ENCODE results near the gene AIM2.
"Not testable (repeated sequence)": the region's sequence is repeated elsewhere in the genome, so short reads cannot be mapped to it uniquely, and the experiment has no call there.

AIM2 gene, protein sequence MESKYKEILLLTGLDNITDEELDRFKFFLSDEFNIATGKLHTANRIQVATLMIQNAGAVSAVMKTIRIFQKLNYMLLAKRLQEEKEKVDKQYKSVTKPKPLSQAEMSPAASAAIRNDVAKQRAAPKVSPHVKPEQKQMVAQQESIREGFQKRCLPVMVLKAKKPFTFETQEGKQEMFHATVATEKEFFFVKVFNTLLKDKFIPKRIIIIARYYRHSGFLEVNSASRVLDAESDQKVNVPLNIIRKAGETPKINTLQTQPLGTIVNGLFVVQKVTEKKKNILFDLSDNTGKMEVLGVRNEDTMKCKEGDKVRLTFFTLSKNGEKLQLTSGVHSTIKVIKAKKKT

DNA sequence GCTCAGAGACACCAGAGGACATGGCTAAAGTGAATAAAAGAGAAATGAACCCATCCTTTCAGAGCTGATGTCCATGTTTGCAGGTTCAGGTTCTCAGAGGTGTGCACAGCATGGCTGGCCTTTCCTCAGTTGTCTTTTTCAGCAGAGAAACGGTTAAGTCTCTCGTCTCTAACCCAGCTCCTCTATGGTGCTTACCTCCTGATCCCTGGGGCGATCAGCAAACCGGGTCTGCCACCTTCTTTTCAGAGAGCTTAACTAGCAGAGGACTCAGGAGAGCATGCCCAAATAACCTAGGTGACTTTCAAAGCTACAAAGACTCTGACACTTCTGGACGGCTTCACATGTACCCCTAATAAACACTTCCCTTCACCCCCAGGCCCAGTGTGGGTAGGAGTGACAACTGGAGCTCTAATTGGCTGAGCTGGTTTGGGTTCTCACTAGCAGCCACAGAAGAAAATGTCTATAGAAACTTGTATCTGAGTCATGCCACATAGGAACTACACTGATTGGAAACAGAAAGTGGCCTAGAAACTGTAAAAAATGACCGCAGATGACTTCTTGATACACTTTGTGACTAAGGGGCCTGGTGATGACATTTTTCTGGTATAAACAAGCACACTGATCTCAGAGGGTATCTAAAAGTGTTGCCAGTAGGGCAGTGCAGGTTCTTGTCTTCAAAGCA is at the start of gene AIM2:
TSS of gene AIM2 (minus strand) at position 329 of the 682 bp plus-strand sequence. CDS start 3,267 bp downstream, outside the sequence.
- no peak for DNase-seq (ENCODE audit: low spot score)

DNA sequence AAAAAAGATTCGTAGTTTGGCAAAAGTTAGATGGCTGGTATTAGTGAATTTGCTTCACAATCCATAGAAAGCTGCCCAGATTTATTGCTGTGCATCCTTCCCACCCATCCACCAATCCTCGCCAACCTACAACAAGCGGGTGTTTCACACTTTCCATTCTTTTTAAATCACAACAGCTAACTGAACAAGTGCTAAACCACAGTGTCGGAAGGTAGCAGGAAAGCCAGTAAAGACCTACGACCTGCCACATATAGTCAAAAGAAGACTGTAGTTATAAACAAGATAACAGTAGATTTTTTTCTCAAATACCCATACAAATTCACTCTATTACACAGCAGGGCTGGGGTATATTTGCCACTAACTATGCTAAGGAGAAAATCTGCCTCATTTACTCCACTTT is 47.0 kb upstream of the AIM2 start:
- DNase-seq (ENCODE audit: low spot score), result no peak

- no peak for DNase-seq (ENCODE audit: low spot score)
Observed at GRCh38 chr1:159122005-159122621, 45.5 kb upstream of the AIM2 start.

DNA sequence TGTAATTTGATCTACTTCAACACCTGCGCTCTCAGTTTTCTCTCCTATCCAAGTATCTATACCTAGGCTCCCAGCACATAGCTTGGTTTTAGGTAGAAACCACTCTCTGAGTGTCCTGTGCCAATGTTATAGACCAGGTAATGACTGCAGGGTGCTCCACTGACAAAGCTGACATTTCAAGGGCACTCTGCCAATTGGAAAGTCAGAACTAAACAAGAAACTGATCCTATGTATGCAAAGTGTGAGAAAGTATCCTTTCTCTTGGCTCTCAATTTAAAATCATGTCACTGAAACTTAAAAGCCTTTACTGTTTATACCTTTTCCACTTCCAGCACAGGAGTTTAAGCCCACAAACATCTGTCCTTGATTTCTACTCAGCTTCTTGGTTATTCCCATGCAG is 45.0 kb upstream of the AIM2 start:
- no peak for DNase-seq (ENCODE audit: low spot score)

GRCh38 chr1:159120317-159120716 is 43.8 kb upstream of the AIM2 start:
- DNase-seq (ENCODE audit: low spot score), result no peak

GRCh38 chr1:159113596-159114433 is 37.2 kb upstream of the AIM2 start:
- DNase-seq (ENCODE audit: low spot score), result no peak

DNA sequence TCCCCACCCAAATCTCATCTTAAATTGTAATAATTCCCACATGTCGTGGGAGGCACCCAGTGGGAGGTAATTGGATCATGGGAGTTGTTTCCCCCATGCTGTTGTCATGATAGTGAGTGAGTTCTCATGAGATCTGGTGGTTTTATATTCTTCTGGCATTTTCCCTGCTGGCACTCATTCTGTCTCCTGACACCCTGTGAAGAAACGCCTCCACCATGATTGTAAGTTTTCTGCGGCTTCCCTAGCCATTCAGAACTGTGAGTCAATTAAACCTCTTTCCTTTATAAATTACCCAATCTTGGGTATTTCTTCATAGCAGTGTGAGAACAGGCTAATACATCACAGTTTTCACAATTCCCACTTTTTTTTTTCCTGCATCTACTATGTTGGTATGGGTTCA is 26.5 kb upstream of the AIM2 start:
- DNase-seq (ENCODE audit: low spot score), result not testable (repeated sequence)

- DNase-seq (ENCODE audit: low spot score), result no peak
Observed at GRCh38 chr1:159100589-159100988, 24.0 kb upstream of the AIM2 start.

- DNase-seq (ENCODE audit: low spot score), result no peak
Observed at GRCh38 chr1:159098596-159098995, 22.0 kb upstream of the AIM2 start.

DNA sequence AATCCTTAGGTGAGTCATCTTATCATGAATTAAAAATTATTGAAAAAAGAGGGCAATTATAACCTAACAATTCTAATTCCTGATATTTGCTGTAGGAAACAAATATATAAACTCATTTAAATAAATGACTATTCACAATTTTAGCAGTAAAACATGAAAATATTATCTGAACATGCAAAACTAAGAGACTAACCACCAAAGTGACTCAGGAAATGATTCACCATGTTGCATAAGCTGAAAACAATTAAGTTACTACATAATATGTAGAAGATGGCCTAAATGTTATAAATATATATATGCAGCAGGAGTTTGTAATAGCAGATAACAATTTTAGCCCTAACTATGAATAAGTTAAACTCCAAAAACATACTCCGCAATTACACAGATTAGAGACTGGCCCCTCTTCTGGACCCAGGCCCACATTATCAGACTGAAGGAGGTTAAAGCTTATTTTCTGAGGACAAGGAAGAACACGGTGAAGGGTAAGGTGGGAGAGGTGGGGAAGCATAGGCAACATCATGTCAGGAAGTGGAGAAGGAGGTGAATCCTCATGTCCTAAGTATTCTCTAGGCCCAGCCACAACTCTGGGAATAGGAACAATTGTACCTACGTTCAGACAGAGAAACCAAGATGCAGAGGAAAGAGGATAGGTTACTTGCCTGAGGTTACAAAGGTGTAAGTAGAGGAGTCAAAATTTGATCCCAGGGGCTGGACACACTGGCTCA is 15.6 kb upstream of the AIM2 start:
- DNase-seq (ENCODE audit: low spot score), result no peak

- DNase-seq (ENCODE audit: low spot score), result no peak
Observed at GRCh38 chr1:159091607-159092031, 15.1 kb upstream of the AIM2 start.

- DNase-seq (ENCODE audit: low spot score), result no peak
Observed at GRCh38 chr1:159091180-159091560, 14.6 kb upstream of the AIM2 start.

GRCh38 chr1:159090286-159091179 is 14.0 kb upstream of the AIM2 start:
- DNase-seq (ENCODE audit: low spot score), result no peak

- DNase-seq (ENCODE audit: low spot score), result no peak
Observed at GRCh38 chr1:159089184-159089791, 12.7 kb upstream of the AIM2 start.

DNA sequence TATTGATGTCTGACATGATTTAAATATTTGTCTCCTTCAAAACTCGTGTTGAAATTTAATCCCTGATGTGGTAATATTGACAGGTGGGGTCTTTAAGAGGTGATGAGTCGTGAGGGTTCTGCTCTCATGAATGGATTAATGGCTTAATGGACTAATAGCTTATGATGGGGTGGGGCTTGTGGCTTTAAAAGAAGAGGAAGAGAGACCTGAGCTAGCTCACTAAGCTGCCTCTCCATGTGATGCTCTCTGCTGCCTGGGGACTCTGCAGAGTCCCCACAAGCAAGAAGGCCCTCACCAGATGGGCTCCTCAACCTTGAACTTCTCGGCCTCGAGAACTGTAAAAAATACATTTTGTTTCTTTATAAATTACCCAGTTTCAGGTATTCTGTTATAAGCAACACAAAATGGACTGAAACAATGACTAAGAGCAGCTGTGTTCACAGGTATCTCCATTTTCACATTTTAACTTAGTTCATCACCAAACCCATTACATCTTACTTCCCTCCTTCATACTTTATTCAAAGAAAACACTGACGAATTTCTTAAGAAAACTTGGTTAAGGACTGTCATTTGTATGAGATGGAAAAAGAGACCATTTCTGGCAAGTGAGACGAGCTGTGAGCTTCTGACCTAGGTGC is 12.1 kb upstream of the AIM2 start:
- DNase-seq (ENCODE audit: low spot score), result no peak

DNA sequence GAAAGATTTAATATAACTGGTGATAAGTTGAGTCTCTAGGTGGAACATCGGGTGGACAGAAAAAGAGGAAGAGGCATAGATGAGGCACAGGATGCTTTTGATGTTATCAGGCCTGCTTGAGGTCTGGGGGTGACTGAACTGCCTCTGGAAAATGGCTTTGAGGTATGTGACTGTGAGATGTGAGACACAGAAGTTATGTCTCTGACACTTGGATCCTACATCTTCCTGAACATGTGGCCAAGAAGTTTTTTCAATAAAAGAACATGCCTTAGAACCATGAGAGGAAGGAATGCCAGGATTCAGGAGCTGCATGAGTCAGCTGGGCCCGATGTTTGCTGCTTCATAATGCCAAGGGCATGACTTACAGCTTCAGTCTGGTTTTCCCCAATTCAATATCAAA is 11.5 kb upstream of the AIM2 start:
- DNase-seq (ENCODE audit: low spot score), result no peak

DNA sequence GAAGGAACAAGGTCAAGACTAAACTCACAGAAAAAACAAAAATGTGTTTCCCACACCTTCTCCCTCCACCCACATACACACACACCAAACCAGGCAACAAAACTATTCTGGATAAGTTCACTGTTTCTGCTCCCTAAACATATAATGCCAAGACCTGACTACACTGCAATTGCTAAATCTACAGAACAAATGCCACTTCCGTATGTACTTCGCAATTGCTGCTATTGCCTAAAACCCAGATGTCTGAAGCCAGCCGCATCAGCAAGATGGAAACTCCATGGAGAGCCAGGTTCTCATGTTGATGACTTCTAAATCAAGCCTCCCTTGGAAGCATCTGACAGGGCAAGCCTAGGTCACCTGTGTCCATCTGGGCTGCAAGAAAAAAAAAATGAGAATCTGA is 8.3 kb upstream of the AIM2 start:
- DNase-seq (ENCODE audit: low spot score), result no peak

DNA sequence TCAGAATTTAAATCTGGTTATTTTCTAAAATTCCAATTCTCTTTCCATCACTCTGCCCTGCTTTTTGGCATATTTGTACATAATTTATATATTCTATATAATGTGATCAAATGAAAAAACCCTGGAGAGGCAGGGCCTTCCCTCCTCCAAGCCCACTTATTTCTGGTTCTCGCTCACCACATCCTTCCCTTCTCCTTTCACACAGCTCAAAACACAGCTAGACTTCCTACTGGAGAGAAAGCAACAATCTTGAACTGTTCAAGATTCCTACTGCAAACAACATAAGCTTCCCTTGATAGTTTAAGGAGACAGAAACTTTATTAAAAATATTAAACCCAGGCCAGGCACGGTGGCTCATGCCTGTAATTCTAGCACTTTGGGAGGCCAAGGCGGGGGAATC is 7.6 kb upstream of the AIM2 start:
- no peak for DNase-seq (ENCODE audit: low spot score)

- DNase-seq (ENCODE audit: low spot score), result no peak
Observed at GRCh38 chr1:159083013-159083412, 6.4 kb upstream of the AIM2 start.

DNA sequence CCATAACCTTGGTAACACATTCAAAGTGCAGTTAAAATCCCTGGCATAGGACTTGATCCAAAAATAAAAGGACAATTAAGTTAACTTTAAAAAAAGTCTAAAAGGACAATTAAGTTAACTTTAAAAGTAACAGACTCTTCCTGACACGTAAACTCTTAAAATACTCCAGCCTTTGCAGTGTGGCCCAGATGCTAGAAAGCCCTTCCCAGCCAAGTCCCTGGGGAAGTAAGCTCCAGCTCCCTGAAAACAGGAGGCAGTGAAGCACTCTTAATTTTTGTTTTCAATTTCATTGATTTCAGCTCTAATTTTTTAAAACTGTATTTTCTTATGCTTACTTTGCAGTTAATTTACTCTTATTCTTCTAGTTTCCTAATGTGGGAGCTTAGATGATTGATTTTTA is 5.1 kb upstream of the AIM2 start:
- DNase-seq (ENCODE audit: low spot score), result no peak

All from SW480 (cell line).